ENCODE results near the gene TNFRSF25. TPM values are rescaled to one million over a fixed set of nuclear protein-coding genes. Genes with fewer than 3 reads are reported as not detected.

The TNFRSF25 gene
- total and polyA plus RNA-seq, 9 of the 15 experiments (the other 6 are each of a cell fraction or from before 2014, with no cell fraction given) = 0.24 to 0.49 TPM; not detected in 7

- TF ChIP-seq HBP1 (CRISPR knock-in tag; IDR thresholded peaks at IDR 0.05) (no peak), PATZ1 (CRISPR knock-in tag; IDR thresholded peaks at IDR 0.05; ENCODE audit: borderline replicate concordance) (no peak), VEZF1 (CRISPR knock-in tag; IDR thresholded peaks at IDR 0.05) (0 out of 2 replicates have a peak, but pooled peaks have one; percentile 19), ZNF384 (IDR thresholded peaks at IDR 0.05; ENCODE audit: low read depth, low read length) (no peak), KLF16 (IDR thresholded peaks at IDR 0.05) (peak; percentile 58; the same call in 1 of the 2 replicates), ZBTB7A (IDR thresholded peaks at IDR 0.05; ENCODE audit: borderline replicate concordance, control insufficient read depth, low read depth, low read length) (peak; percentile 95), MAZ (CRISPR knock-in tag; conservative IDR thresholded peaks at IDR 0.05 in 1 of 2, IDR thresholded peaks at IDR 0.05 in 1 of 2) (peak in 1 of 2 experiments; percentile 44; a peak in 1 of 4 replicates), REST (IDR thresholded peaks at IDR 0.05; ENCODE audit: borderline replicate concordance) (peak; percentile 41; the same call in 1 of the 2 replicates), REST (CRISPR knock-in tag; IDR thresholded peaks at IDR 0.05; ENCODE audit: low read depth) (no peak), MAX (CRISPR knock-in tag; IDR thresholded peaks at IDR 0.05) (peak; percentile 37; the same call in 1 of the 2 replicates), HOMEZ (CRISPR knock-in tag; IDR thresholded peaks at IDR 0.05) (no peak), SRSF7 (optimal IDR thresholded peaks at IDR 0.05; ENCODE audit: low read depth, low read length) (no peak)
Observed at GRCh38 chr1:6489799-6490180, 23.8 kb upstream of the TNFRSF25 start (continued).
